Gastrocnemius medialis (tissue), 4 donors: ENCODE data around the gene MRPL49.

Experiments
- POLR2A ChIP-seq, 2 donors: fragments of 450-650 bp; IDR thresholded peaks; one replicate each; pipeline ENCODE4 v1.6.1; 2017; ENCODE audit warnings: antibody characterized with exemption in 2 of 2, mild to moderate bottlenecking in 2 of 2, moderate library complexity in 2 of 2
- TF ChIP-seq, protein P1 (sequence below), 5 experiments: fragments of 450-650 bp in 3 of 5; fragments of 200-600 bp in 2 of 5; sonication (generic) in 2 of 5; IDR thresholded peaks in 4 of 5; conservative IDR thresholded peaks in 1 of 5; 1 replicate in 4 of 5; 2 replicates in 1 of 5; pipeline ENCODE4 v1.5.1; 2016 to 2019; ENCODE audit warnings: antibody characterized with exemption in 5 of 5, mild to moderate bottlenecking in 3 of 5, moderate library complexity in 3 of 5

DNA sequence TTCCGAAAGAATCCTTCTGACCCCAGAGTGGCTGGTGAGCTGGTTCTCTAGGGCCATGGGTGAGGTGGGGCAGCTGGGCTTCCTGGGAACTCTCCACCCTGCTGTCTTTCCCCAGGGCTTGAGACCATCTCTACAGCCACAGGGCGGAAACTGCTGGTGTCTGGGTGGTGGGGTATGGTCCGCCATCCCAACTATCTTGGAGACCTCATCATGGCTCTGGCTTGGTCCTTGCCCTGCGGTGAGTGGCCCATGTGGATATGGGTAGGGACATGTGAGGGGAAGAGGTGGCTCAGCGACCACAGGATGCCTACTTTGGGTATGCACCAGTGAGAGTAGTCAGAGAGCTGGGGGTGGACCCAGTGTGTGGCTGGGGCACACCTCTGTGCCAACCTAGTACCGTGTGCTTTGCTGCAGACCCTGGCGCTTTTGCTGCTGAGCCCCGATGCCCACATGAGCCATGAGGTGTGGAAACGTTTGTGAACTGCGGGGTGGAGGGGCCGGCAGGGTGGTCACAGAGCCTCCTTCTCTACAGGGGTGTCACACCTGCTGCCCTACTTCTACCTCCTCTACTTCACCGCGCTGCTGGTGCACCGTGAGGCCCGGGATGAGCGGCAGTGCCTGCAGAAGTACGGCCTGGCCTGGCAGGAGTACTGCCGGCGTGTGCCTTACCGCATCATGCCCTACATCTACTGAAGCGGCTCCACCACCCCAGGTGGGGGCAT, 6.6 kb upstream of the MRPL49 start:
- no peak for TF ChIP-seq POLR2A (IDR thresholded peaks at IDR 0.05)
- TF ChIP-seq, protein P1, sequence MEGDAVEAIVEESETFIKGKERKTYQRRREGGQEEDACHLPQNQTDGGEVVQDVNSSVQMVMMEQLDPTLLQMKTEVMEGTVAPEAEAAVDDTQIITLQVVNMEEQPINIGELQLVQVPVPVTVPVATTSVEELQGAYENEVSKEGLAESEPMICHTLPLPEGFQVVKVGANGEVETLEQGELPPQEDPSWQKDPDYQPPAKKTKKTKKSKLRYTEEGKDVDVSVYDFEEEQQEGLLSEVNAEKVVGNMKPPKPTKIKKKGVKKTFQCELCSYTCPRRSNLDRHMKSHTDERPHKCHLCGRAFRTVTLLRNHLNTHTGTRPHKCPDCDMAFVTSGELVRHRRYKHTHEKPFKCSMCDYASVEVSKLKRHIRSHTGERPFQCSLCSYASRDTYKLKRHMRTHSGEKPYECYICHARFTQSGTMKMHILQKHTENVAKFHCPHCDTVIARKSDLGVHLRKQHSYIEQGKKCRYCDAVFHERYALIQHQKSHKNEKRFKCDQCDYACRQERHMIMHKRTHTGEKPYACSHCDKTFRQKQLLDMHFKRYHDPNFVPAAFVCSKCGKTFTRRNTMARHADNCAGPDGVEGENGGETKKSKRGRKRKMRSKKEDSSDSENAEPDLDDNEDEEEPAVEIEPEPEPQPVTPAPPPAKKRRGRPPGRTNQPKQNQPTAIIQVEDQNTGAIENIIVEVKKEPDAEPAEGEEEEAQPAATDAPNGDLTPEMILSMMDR (IDR thresholded peaks at IDR 0.05 in 4 of 5, conservative IDR thresholded peaks at IDR 0.05 in 1 of 5) = no peak
